Vagina (tissue), 2 donors: ENCODE results near the gene P2RY12. TPM values are rescaled to one million over a fixed set of nuclear protein-coding genes. Genes with fewer than 3 reads are reported as not detected.

ENCODE experiments used
- DNase-seq, 2 donors: peaks; one replicate each; pipeline ENCODE4 v3.0.0-alpha.2; 2017; ENCODE audit errors: extremely low spot score in 2 of 2
- H3K27ac ChIP-seq: fragments of 200-600 bp; sonication (generic); one replicate; pipeline ENCODE4 v1.5.1; 2019
- H3K27me3 ChIP-seq: fragments of 200-600 bp; sonication (generic); one replicate; pipeline ENCODE4 v1.5.1; 2019
- H3K36me3 ChIP-seq, 2 donors: fragments of 200-600 bp; sonication (generic); one replicate each; pipeline ENCODE4 v1.5.1; 2017 to 2019
- H3K4me1 ChIP-seq: fragments of 200-600 bp; sonication (generic); one replicate; pipeline ENCODE4 v1.5.1; 2019
- H3K4me3 ChIP-seq, 2 donors: fragments of 200-600 bp; sonication (generic); 1 replicate in 1 of 2; 2 replicates in 1 of 2; pipeline ENCODE4 v1.5.1; 2016 to 2019
- H3K9me3 ChIP-seq: fragments of 200-600 bp; sonication (generic); one replicate; pipeline ENCODE4 v1.5.1; 2019
- POLR2AphosphoS5 ChIP-seq, 2 donors: sonication (generic); formaldehyde crosslinking; IDR thresholded peaks; one replicate each; pipeline ENCODE4 v1.9.0; 2017; ENCODE audit warnings: antibody characterized with exemption in 2 of 2, mild to moderate bottlenecking in 2 of 2, low read depth in 1 of 2; ENCODE audit not compliant: insufficient read depth in 1 of 2
- intact Hi-C: fragments of 100-400 bp; cut with DNase I; formaldehyde crosslinking; loops from one replicate; pipeline ENCODE4 v1.15.1; 2023
- total RNA-seq: library from RNA; depleted of rRNA; stranded (reverse); fragments of >200 nt; gene quantifications from one replicate; pipeline ENCODE4 v1.2.3, GENCODE V29; 2016

P2RY12 gene
- total RNA-seq, 1 donor from 2014 or later: 1.2 TPM

- no peak for TF ChIP-seq POLR2AphosphoS5 (IDR thresholded peaks at IDR 0.05; ENCODE audit: insufficient read depth in 1 of 2, low read depth in 1 of 2)
- Histone ChIP-seq H3K9me3 (no peaks in the 10 kb centered on the region), H3K4me3 (no peak overlapping the region), H3K27me3 (no peaks in the 10 kb centered on the region), H3K27ac (no peak overlapping the region), H3K4me1 (peaks cover 4% of the 10 kb centered on the region), H3K36me3 (no peaks in the 10 kb centered on the region)
- DNase-seq: no peak
- intact Hi-C loops: loop anchor here (10.0 kb wide), 1 partner anchor 65 kb away; no protein-coding TSS in a partner anchor
Measured at GRCh38 chr3:151289445-151289844, 95.1 kb downstream of the P2RY12 start.

Other genes starting within 250 kb of the P2RY12 start
- gene GPR171, start 181.5 kb downstream of the P2RY12 start, total RNA-seq: 5.4 TPM
- 0.49 TPM for gene P2RY14, start 106.2 kb downstream of the P2RY12 start, total RNA-seq
- gene GPR87, start 67.9 kb downstream of the P2RY12 start, total RNA-seq: 12.3 TPM
- 0.98 TPM for gene P2RY13, start 55.2 kb downstream of the P2RY12 start, total RNA-seq
- gene IGSF10, start 76.3 kb upstream of the P2RY12 start, total RNA-seq: 0.49 TPM